Jurkat, Clone E6-1 (cell line): ENCODE measurements around the gene PPIF.
A peak's percentile ranks its signal among the peaks of the same experiment; 100 is the strongest.

Source experiments
- DNase-seq: peaks from one replicate; pipeline ENCODE4 v3.0.0-alpha.2; 2011; ENCODE audit warnings: low read depth, low spot score
- H3K4me3 ChIP-seq: 2 replicates; pipeline ENCODE4 v1.5.1; 2011; ENCODE audit warnings: mild to moderate bottlenecking, low read length, control low read depth, moderate library complexity

Gene PPIF

DNA sequence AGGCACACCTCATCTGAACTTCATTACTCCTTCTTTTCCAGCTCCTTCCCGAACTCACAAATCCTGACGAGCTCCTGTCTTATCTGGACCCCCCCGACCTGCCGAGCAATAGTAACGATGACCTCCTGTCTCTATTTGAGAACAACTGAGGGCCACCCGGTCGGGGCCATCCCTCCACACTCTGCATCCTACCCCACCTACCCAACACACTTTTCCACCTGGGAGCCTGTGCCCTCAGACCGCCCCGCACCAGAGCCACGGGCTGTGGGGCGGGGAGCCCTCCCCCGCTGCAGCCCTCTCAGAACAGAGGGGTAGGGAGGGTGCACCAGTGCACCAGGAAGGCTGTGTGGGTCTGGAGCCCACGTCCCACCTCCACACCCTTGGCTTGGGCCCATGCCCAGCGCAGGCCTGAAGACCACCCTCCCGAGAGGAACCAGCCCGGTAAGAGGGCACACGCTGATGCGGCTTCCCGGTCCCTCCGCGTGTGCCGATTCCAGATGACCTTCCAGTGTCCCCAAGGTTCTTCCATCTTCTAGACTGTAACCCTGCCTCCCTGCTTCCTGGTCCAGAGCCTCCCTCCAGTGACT lies 34.6 kb upstream of the PPIF start:
- no peak for DNase-seq
- H3K4me3 ChIP-seq = no peak overlapping the region

DNA sequence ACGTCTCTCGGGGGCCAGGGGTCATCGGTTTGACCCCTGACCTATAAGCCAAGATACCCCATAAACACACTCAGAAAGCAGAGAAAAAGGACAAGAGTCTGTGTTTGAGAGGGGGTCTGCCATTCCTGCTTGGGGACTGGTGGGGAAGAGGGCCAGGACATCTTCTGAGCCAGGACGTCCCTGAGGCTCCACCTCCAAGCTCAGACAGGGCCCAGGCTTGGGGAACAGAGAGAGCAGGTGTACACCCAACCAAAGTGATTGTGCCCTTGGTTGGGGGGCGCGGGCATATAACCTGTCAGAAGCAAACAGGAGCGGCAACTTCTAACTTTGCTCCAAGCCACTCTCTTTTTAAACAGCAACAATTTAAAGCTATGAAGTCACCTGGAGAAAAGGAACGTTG lies 33.9 kb upstream of the PPIF start:
- H3K4me3 ChIP-seq = no peak overlapping the region
- no peak for DNase-seq

DNA sequence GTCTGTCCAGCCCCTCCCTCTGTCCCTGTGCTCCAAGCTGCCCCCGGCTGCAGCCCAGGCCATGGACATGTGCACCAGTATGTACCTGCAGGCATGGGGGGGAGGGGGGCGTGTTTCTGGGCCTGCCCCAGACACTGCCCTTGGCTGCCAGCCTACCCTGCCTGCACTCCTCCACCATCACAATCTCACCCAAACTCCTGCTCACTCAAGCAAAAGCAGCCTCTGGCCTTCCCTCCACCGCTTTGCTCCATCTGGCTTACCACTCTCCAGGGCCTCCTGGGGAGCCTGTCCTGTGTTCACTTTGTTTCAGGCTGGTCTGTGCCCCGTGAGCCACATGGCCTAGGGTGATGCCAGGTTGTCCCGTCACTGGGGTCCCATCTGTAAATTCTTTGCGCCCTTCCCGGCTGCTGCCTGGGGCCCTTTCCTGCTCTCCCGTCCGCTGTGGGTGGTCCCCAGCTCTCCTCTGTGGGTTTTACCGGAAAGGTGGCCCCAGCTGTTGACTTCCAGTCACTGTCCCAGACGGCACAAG lies 33.3 kb upstream of the PPIF start:
- H3K4me3 ChIP-seq = no peak overlapping the region

DNA sequence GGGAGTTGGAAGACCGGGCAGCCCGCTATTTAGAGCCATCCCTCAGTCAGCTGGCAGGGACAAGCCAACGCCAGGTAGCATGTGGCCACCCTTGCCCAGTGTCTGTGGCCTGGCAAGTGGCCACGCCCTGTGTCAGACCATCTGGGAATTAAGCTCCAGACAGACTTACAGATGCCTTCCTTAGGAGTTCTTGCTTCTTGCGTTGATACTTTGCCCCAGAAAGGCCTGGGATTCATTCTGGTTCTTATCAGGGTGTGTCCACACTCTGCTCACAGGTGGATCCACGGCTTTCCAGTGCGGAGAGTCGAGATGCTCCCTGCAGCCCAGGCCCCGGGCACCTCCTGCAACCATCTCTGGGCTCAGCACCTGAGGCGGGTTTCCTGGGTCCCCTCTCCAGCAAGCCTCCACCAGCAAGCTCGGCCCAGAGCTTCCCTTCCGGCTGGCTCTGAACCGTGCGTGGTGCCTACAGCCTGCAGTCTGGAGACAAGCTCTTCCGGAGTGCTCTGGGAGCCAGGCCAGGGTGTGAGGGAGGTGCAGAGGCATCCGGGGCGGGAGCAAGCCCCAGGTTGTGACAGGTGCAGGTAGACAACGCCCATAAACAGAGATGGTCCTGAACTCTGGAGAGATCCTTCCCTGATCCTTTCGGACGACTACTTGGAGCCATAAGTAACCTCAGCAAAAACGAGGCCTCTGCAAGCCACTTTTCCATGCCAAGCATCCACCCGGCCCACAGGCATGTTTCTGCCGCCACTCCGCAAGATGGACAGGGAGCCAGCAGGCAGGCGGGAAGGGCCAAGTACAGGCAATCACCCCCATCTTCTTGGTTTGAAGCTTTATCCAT lies 32.3 kb upstream of the PPIF start:
- DNase-seq = no peak
- H3K4me3 ChIP-seq = no peak overlapping the region

More for the DNA sequence above, 33.3 kb upstream of the PPIF start:
- no peak for DNase-seq

DNA sequence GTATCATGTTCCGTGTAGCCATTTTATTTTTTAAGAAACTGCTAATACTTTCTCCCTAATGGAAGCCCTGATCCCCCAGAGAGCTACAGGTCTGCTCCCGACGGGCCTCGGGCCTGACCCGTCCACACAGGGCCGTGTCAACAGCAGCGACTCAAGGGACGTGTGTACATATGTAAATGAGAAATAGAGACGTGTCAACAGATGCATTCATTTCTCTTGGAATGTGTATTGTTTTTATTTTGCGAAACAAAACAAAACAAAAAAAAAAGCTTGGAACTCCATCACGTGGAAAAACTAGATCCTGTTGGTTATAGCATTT lies 31.7 kb upstream of the PPIF start:
- H3K4me3 ChIP-seq = no peak overlapping the region
- DNase-seq = no peak

DNA sequence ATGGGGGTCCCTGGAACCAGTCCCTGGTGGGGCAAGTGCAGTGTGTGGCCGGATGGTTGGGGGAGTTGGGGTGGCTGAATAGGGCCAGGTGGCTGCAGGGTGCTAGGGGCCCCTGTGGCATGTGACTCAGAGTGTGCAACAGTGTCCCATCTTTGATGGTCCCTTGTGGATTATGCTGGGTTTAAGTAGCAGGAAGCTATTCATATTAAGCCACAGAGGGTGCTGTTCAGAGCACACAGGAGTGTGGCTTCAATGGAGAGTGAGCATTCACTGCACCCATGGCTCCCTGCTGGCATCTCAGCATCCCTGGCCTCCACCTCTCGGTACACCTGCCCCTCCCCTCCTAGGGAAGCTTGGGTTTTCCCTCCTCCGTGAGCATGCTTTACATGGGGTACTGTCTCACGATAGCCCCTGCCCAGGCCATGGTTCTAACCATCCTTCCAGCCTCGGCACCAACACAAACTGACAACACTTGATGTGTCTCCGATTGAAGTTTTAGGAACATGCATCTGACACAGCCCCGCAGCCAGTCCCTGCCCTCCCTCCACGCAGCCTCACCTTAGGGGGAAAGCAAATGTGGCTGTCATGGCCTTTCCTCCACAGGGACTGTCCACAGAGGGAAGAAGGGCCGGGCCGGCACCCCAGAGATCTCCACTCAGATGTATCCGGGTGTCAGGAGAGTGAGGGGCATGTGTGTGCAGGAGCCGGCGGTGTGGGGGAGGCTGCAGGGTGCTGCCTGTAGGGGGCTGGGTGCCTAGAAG lies 30.4 kb upstream of the PPIF start:
- peak; percentile 72 for DNase-seq
- peak overlapping the region; percentile 12 for H3K4me3 ChIP-seq

DNA sequence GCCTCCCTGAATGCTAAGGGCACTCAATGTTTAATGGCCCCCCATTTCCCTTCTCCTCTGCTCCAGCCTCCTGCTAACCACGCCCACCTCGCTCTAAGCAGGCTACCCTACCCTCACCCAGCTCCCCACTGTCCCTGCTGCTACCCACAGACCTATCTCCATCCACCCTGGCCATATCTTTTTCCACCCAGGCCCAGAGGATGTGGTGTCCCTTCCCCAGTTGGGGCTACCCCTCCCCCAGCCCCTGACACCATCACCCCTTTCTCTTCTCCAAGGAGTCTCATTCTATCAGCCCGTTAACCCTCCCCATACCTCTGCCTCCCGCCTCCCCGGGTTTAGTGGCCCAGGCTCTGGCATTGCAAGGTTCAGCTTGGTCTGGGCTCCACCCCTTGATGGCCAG lies 28.9 kb upstream of the PPIF start:
- H3K4me3 ChIP-seq = no peak overlapping the region
- DNase-seq = no peak

DNA sequence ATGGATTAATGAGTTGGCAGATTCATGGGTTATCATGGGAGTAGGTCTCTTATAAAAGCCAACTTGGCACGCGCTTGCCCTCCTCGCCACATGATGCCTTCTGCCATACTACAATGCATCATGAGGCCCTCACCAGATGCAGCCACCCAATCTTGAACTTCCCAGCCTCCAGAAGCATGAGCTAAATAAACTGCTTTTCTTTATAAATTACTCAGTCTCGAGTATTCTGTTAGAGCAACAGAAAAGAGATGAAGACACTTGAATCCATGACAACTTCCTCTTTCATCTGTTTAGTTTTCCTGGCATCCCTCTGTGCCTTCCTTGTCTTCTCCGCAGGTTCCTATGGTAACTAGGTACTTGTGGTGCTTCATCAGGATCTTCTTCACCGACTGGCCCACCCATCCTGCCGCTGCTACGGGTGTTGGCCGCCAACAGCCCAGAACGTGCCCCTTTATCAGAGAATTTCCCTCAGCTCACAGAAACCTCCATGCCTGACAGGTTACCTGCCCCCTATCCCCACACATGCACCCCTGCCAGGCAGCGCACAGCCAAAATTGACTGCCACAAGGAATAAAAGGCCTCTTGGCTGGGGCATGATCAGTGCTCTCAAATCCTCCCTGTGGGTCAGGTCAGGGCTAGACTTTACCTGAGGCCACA lies 28.0 kb upstream of the PPIF start:
- no peak for DNase-seq
- no peak overlapping the region for H3K4me3 ChIP-seq

DNA sequence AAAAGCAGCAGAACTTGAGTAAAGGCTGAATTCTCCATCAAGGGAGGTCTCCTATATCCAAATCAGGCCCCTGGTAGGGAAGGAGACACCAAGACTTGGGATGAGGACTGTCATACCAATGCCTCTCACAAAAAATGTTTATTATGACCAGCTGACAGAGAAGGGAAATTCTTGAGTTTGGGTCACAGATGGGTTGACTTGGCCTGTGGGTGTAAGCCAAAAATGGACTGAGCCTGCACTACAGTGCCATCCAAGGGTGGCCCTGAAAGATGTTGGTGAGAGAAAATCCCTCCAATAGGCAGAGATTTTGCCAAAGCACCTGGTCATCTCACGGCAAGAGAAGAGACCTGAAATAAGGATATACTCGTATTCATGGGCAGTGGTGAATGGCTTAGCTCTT lies 27.0 kb upstream of the PPIF start:
- no peak overlapping the region for H3K4me3 ChIP-seq
- no peak for DNase-seq

DNA sequence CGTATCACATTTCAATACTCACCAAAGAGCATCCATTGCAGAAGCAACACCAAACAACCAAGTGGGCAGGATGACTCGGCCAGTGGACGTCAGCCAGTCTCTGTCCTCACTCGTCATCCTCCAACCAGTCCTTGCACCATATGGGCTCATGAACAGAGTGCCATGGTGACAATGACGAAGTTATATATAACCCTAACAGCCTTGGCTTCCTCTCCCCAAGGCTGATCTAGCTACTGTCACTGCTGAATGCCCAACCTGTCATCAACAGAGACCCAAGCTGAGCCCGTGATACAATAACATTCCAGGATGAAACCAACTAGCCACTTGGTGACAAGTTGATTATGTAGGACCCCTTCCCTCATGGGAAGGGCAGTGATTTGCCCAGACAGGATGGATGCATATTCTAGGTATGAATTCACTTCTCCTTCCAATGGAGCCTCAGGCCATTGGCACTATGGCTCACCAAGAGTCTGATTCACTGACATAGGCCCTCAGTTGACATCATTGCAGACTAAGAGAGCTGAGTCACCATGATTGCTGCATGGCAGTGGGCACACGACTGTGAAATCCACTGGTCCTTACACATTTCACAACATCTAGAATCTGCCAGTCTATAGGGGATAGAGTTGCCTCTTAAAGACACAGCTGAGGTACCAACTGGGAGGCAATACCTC lies 26.3 kb upstream of the PPIF start:
- DNase-seq = no peak
- no peak overlapping the region for H3K4me3 ChIP-seq

DNA sequence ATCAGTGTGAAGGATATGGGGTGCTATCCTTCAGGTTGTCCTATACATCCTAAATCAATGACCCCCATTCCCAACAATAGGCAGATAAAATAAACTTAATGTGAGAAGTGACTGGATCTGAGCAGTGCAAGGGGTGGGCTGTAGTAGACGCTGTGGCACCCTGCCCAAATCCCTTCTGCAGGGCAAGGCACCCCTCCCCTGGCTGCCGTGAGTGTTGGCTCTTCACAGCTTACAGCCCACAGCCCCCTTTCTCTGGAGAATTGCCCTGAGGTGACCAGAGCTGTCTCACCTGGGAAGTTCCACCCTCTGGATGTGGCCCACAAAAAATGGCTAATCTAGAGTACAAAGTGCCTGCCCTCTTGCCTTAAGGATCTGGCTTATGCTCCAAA lies 25.8 kb upstream of the PPIF start:
- DNase-seq = no peak
- H3K4me3 ChIP-seq = no peak overlapping the region

DNA sequence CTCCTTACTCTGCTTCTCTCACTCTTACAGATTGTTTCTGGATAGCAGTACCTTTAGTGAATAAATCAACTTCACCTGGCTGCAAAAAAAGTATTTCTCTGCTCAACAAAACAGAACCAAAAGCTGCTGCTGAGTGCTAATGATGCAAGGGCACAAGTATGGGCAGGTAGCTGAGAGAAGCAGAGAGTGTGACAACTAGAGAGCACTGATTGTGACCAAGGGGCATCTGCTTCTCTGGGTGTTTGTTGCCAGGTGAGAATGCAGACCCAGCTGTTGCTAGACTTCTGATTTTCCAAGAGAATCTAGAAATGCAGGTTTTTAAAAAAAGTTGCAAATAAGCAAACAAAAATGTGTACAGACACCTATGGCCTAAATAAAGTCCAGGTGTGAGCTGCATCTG lies 25.3 kb upstream of the PPIF start:
- DNase-seq = no peak
- H3K4me3 ChIP-seq = no peak overlapping the region

DNA sequence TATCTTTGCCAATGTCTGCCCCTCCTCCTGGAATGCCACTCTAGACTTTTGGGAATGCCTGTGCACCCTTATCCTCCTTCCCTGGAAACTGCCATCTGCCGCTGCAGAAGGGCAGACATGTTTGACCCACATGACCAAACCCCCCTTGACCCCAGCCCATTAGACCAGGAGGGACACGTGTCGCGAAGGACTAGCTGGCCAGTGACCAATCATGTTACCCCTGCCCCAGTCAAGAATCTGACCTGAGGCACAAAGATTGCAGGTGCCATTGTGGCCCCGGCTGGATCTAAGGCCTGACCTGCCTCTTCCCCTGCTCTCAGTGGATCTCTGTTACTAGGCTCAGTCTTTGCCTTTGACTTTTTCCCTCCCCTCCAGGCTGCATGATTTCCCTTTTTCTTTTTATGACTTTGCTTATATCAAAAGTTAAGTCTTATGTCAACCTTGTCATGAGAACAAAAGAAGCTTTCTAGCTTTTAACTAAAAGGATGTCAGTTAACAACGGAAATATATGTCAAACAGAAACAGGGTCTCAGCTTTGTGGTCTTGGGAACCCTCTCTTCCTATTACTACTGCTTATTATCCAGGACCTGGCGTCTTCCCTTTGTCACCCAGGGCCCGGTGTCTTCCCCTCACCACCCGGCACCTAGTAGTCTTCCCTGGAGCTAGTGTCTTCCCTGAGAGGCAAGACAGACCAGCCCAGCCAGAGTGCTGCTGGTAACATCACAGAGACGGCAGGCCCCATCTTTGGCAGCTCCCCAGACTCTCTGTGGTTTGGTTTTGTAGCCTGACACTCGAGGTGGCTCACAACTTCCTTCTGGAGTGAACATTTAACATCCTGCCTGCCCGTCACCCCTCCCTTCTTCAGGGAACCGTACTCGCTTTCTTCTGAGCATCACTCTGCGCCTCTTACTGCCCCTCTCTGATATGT lies 24.4 kb upstream of the PPIF start:
- H3K4me3 ChIP-seq = peak overlapping the region; percentile 40
- DNase-seq = peak; percentile 98

DNA sequence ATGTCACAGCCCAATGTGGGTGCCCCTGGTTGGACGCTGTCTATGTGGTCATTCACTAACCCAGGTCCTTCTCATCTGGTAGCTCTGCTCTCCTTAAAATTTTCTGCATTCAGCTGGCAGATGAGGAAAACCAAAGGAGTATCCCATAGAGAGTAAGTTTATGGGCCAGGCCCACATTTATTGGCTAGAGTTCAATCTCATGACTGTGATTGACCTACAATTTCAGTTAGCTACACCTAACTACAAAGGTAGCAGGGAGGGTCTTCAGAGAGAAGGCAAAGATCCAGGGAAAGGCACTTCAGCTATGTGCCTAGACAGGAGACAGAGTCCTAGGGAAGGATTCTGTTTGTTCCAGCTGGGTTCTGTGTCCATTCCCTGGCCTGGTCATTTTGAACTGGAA lies 23.7 kb upstream of the PPIF start:
- DNase-seq = no peak
- peak overlapping the region; percentile 15; the same call in 1 of the 2 replicates for H3K4me3 ChIP-seq

DNA sequence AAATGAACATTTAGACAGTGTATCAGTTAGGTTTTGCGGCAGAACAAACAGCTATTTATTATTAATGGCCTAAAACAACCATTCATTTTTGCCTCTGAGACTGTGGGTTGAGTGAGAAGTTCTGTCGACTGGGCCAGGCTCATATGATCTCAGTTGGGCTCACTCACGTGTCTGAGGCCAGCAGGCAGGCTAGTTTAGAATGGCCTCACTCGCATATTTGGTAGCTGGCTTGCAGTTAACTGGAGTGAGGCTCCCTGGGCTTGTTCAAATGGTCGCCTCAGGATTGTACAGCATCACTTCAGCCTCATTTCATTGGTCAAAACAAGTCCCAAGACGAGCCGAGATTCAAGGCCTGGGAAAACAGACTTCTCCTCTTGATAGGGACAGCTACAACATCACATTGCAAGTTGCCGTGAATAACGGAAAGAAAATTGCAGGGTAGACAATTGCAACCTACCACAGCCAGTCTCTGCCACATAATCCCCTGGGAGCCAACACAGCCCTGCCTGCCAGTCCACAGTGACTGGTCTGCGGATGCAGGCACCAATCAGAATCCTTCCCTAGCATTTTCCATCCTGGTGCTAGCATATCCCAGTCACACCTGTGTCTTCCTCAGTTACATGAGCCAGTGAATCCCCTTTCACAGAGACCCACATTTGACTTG lies 23.1 kb upstream of the PPIF start:
- no peak for DNase-seq
- H3K4me3 ChIP-seq = no peak overlapping the region

DNA sequence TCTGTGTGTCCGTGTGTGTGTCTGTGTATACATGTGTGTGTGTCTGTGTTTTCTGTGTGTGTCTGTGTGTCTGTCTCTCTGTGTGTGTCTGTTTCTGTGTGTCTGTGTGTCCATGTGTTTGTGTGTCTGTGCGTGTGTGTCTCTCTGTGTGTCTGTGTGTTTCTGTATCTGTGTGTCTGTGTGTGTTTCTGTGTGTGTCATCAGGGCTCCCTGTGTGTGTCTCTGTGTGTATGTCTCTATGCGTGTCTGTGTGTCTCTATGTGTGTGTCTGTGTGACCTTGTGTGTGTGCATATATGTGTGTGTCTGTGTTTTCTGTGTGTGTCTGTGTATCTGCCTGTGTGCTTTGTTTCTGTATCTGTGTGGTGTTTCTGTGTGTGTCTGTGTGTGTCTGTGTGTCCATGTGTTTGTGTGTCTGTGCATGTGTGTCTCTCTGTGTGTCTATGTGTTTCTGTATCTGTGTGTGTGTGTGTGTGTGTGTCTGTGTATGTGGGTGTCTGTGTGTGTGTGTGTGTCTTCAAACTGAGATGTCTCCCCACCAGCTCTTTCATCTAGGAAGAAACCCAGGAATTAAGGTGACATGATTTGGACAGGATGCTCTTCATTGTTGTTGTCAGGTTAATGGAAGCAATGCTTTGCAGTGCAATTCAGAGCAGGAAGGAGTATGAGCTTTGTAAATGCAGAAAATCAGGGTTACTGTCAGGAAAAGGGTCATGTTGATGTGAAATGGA lies 20.7 kb upstream of the PPIF start:
- H3K4me3 ChIP-seq = no peak overlapping the region
- DNase-seq = no peak

DNA sequence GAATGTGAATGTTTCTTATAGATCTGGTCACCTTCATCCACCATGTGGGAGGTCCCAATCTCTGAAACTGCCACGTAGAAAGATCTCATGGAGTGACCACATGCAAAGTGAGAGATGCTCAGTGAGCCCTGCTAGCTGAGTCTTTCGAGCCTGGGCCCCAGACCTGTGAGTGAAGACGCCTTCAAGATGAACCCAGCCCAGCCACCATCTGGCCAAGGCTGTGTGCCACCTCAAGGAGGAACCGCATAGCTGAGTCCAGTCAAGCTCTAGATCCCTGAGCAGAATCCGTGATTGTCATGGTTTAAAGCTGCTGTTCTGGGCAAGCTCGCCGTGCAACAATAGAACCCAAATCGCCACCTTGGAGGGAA lies 20.2 kb upstream of the PPIF start:
- no peak overlapping the region for H3K4me3 ChIP-seq
- DNase-seq = no peak
